Coronary artery (tissue), 2 donors: ENCODE measurements around the gene NSMF.
A peak's percentile ranks its signal among the peaks of the same experiment; 100 is the strongest.

ENCODE experiments used
- DNase-seq: peaks from one replicate; pipeline ENCODE4 v3.0.0-alpha.2; 2017; ENCODE audit warnings: low spot score
- H3K27ac ChIP-seq, 2 donors: fragments of 200-600 bp; sonication (generic); one replicate each; pipeline ENCODE4 v1.5.1; 2016 to 2019
- H3K4me3 ChIP-seq: fragments of 200-600 bp; sonication (generic); 2 replicates; pipeline ENCODE4 v1.5.1; 2016; ENCODE audit warnings: mild to moderate bottlenecking, moderate library complexity
- TF ChIP-seq, protein P1 (sequence below): fragments of 200-600 bp; sonication (generic); IDR thresholded peaks from one replicate; pipeline ENCODE4 v1.5.1; 2019; ENCODE audit warnings: antibody characterized with exemption

The NSMF gene

DNA sequence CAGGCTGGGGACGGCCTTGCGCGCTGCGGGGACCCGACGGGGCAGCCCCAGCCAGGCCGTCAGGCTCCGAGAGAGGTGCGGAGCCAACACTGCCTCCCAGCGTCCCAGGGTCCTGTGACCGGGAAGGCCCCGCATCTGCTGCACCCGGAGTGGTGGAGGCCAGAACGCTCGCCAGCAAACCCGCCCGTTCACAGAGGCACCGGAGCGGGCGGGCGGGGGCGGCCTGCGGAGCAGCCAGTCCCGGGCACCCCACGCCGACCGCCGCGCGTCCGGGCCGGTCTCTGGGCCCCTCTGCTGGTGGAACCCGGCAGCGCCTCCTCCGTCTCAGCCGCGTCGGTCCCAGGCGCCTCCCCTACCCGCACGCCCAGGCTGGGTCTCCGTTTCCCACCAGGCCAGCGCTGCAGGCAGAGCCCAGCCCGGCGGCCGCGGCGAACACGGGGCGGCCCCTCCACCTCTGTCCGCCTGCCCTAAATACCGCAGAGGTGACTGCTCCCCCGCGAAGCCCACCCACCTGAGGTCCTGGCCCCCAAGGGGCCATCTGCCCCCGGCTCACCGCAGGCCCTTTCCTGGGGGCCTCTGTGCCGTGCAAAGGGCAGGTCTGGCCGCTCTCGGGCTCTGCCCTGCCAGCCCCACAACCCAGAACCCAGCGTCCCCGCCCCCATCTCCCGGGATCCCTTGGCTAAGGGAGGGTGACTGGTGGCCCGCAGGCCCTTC is 52.1 kb downstream of the NSMF start:
- H3K27ac ChIP-seq: peak overlapping the region in 1 of 2 donors; percentile 75
- H3K4me3 ChIP-seq: peak overlapping the region; percentile 68
- no peak for DNase-seq
- TF ChIP-seq, protein P1, sequence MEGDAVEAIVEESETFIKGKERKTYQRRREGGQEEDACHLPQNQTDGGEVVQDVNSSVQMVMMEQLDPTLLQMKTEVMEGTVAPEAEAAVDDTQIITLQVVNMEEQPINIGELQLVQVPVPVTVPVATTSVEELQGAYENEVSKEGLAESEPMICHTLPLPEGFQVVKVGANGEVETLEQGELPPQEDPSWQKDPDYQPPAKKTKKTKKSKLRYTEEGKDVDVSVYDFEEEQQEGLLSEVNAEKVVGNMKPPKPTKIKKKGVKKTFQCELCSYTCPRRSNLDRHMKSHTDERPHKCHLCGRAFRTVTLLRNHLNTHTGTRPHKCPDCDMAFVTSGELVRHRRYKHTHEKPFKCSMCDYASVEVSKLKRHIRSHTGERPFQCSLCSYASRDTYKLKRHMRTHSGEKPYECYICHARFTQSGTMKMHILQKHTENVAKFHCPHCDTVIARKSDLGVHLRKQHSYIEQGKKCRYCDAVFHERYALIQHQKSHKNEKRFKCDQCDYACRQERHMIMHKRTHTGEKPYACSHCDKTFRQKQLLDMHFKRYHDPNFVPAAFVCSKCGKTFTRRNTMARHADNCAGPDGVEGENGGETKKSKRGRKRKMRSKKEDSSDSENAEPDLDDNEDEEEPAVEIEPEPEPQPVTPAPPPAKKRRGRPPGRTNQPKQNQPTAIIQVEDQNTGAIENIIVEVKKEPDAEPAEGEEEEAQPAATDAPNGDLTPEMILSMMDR: peak; percentile 72

DNA sequence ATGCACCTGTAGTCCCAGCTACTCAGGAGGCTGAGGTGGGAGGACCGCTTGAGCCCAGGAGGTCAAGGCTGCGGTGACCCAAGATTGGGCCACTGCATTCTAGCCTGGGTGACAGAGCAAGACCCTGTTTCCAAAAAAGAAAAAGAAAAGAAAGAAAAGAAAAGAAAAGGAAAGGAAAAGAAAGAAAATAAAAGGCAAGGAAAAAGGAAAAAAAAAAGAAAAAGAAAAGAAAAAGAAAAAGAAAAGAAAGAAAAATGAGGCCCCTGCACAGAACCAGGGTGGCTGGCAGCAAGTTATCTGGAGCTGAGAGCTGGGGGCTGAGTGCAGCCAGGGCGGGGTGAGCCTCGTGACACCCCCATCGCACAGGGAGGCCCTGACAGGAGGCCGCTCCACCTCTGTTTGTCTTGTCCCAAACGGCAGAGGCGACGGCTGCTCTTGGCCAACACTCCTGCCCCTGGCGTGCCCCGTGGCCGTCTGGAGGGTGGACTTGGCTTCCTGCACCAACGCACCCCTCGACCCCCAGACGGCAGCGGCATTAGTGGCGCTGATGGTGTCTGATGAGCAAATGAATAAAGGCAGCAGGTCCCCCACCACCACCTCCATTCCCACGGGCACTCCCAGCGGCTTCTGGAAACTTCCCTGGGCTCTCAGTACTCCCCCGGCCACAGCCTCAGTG is 52.9 kb downstream of the NSMF start:
- Histone ChIP-seq H3K27ac (peak overlapping the region in 1 of 2 donors; percentile 75), H3K4me3 (peak overlapping the region; percentile 68)
- TF ChIP-seq, protein P1: no peak
- DNase-seq: no peak

DNA sequence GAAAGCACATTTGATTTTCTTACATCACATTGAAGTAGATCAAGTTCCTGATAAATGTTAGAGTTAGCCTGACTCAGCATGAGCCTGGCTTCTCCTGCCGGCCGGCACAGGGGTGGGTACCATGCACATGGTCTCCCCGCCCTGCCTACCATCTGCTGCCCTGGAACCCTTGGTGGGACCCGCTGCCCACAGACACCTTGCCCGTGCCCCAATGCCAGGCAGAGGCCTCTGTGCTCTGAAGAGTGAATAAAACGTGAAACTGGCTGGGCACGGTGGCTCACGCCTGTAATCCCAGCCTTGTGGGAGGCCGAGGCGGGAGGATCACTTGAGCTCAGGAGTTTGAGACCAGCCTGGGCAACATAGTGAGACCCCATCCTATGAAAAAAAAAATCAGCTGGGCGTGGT is 53.5 kb downstream of the NSMF start:
- TF ChIP-seq, protein P1: no peak
- Histone ChIP-seq H3K4me3 (no peak overlapping the region), H3K27ac (no peak overlapping the region)
- DNase-seq: no peak

- TF ChIP-seq, protein P1: no peak
- DNase-seq: no peak
- no peak overlapping the region for H3K27ac ChIP-seq
- no peak overlapping the region for H3K4me3 ChIP-seq
Measured at GRCh38 chr9:137404961-137405567, 54.1 kb downstream of the NSMF start.

DNA sequence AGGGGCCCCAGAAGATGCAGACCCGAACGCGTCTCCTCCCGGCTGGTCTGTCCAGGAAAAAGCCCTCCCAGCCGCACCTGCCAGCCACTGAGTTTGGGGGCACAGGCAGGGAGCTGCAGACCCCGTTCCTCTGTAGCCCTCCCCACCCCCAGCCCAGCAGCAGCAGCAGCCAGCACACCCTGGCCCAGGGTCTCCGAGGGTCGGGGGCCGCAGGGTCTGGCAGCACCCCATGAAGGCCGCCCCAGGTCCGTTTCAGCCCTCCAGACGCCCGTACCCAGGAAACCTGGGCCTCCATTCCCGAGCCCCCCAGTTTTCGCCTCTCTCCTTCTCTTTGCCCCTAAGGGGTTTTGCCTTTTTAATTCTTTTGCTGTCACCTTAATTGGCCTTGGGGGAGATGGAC is 55.9 kb downstream of the NSMF start:
- Histone ChIP-seq H3K4me3 (no peak overlapping the region), H3K27ac (no peak overlapping the region)
- DNase-seq: no peak
- TF ChIP-seq, protein P1: no peak

GRCh38 chr9:137402746-137403145 is 56.4 kb downstream of the NSMF start:
- TF ChIP-seq, protein P1: no peak
- H3K27ac ChIP-seq: no peak overlapping the region
- DNase-seq: no peak
- no peak overlapping the region for H3K4me3 ChIP-seq
